SH-SY5Y (cell line): Measurements from ENCODE around the gene CTXND2.

Experiments
- GATA2 ChIP-seq: IDR thresholded peaks from 2 replicates; pipeline ENCODE4 v1.6.1; 2011; ENCODE audit warnings: mild to moderate bottlenecking, low read depth, low read length
- GATA3 ChIP-seq: IDR thresholded peaks from 2 replicates; pipeline ENCODE4 v1.6.1; 2011; ENCODE audit warnings: low read depth, mild to moderate bottlenecking, low read length, moderate library complexity

Gene CTXND2

GRCh38 chr1:150927624-150928023 lies 40.7 kb downstream of the CTXND2 start:
- TF ChIP-seq GATA3 (no peak), GATA2 (no peak)

GRCh38 chr1:150928286-150928685 lies 41.4 kb downstream of the CTXND2 start:
- TF ChIP-seq GATA3 (no peak), GATA2 (no peak)

- TF ChIP-seq GATA2, result no peak
Measured at GRCh38 chr1:150931773-150932172, 44.8 kb downstream of the CTXND2 start.

- TF ChIP-seq GATA3 (no peak), GATA2 (no peak)
Measured at GRCh38 chr1:150944856-150945255, 57.9 kb downstream of the CTXND2 start.

- TF ChIP-seq GATA3 (no peak), GATA2 (no peak)
Measured at GRCh38 chr1:150954708-150955107, 67.8 kb downstream of the CTXND2 start.

GRCh38 chr1:150955280-150955679 lies 68.3 kb downstream of the CTXND2 start:
- TF ChIP-seq GATA2 (no peak), GATA3 (no peak)

- TF ChIP-seq GATA2 (no peak), GATA3 (no peak)
Measured at GRCh38 chr1:150957666-150958065, 70.7 kb downstream of the CTXND2 start.

GRCh38 chr1:150960646-150961045 lies 73.7 kb downstream of the CTXND2 start:
- no peak for TF ChIP-seq GATA3
- TF ChIP-seq GATA2, result no peak

GRCh38 chr1:150961756-150962155 lies 74.8 kb downstream of the CTXND2 start:
- TF ChIP-seq GATA2 (no peak), GATA3 (no peak)
